ENCODE data around the gene GREM1. TPM values are rescaled to one million over a fixed set of nuclear protein-coding genes. Genes with fewer than 3 reads are reported as not detected.

Gene GREM1
- total RNA-seq, 1 donor from 2014 or later: 0.49 TPM

DNA sequence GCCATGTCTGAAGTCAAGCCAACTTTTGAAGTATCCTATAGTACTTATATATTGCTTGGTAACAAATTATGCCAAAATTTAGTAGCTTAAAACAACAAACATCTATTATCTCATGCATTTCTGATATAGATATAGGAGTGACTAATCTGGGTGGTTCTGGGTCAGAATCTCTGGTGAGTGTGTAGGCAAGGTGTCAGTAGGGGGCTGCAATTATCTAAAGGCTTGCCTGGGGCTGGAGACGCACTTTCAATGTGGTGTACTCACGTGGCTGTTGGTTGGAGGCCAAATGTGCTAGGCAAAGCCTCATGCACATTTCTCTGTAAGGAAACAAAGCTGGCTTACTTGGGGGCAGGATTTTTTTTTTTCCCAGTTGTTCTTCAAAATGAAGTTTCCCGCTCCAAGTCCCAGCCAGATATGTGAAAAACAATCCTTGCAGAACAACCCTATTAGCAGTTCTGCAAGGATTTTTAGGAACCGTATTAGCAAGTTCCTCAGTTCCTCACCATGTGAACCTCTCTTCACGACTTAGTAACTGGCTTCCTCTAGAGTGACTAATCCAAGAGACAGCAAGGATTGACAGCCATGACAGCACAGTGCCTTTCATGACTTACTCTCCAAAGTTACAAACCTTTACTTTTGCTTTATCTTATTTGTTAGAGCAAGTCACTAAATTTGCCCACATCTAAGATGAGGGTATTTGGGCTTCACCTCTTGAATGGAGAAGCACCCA is 25.8 kb downstream of the GREM1 start:
- no peaks in the 10 kb centered on the region for H3K36me3 ChIP-seq
- TF ChIP-seq, protein P1, sequence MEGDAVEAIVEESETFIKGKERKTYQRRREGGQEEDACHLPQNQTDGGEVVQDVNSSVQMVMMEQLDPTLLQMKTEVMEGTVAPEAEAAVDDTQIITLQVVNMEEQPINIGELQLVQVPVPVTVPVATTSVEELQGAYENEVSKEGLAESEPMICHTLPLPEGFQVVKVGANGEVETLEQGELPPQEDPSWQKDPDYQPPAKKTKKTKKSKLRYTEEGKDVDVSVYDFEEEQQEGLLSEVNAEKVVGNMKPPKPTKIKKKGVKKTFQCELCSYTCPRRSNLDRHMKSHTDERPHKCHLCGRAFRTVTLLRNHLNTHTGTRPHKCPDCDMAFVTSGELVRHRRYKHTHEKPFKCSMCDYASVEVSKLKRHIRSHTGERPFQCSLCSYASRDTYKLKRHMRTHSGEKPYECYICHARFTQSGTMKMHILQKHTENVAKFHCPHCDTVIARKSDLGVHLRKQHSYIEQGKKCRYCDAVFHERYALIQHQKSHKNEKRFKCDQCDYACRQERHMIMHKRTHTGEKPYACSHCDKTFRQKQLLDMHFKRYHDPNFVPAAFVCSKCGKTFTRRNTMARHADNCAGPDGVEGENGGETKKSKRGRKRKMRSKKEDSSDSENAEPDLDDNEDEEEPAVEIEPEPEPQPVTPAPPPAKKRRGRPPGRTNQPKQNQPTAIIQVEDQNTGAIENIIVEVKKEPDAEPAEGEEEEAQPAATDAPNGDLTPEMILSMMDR (IDR thresholded peaks at IDR 0.05; ENCODE audit: borderline replicate concordance): no peak
- peaks cover 37% of the 10 kb centered on the region for H3K9me3 ChIP-seq (replicated peaks)
- intact Hi-C loops (cut with micrococcal nuclease): no loop called here
- no peak for DNase-seq
- H3K4me3 ChIP-seq: no peak overlapping the region
- H3K27ac ChIP-seq (replicated peaks): no peak overlapping the region
- no peaks in the 10 kb centered on the region for H3K4me1 ChIP-seq
- H3K27me3 ChIP-seq (ENCODE audit: low read depth): no peaks in the 10 kb centered on the region

DNA sequence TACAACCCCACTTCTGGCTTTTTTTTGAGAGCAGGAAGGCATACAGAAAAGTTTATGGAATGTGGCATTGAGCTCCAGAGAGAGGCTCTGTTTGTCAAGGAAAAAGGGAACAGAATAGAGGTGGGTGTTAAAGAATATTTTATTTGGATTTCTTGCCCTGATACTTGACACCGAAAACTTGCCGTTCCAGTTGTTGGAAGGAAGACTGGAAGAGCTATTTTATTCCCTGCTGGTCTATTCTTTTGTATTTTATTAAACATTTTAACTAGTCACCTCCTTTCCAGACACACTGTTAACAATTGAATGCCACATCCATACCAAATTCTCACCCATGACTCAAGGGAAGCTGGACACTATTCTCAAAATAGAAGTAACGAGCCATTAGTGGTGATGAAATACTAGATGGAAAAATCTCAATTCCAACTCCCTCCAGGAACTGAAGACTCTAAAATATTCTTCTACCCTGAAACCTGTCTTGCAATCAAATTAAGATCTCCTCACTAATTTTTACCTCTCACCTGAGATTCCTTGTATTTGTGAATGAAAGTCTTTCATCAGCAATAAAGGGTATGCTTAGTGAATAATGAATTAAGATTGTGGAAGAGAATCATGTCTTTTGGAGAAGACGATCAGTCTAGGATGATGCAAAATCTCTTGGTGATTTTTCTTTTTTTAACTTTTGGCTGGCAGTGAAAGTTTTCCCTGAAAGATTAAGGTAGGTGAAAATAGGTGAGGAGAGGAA is 28.5 kb downstream of the GREM1 start:
- Histone ChIP-seq H3K36me3 (no peaks in the 10 kb centered on the region), H3K4me3 (no peak overlapping the region), H3K9me3 (replicated peaks) (peaks cover 16% of the 10 kb centered on the region), H3K4me1 (no peaks in the 10 kb centered on the region), H3K27ac (replicated peaks) (no peak overlapping the region), H3K27me3 (ENCODE audit: low read depth) (peaks cover 5% of the 10 kb centered on the region)
- intact Hi-C loops (cut with micrococcal nuclease): no loop called here
- TF ChIP-seq, protein P1 (IDR thresholded peaks at IDR 0.05; ENCODE audit: borderline replicate concordance): no peak
- no peak for DNase-seq

DNA sequence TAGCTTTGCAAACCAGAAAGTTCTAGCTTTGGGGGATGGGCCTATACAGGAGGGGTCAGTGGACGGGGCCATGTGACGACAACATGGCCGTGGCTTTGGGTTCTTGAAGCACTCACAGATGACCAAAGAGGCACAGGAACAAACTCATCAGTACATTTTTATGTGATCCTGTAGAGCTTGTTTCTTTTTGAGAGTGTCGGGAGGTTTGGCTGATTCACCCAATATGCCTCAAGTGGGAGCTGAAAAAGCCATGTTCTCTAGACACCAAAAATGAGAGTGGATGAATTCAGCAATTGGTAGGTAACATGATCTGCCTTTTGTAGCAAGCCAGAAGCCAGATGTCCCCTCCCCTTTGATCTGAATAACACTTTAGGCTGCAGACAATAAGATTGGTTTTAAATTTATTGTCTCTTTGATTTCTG is 30.1 kb downstream of the GREM1 start:
- no peak for DNase-seq
- Histone ChIP-seq H3K27me3 (ENCODE audit: low read depth) (peaks cover 5% of the 10 kb centered on the region), H3K27ac (replicated peaks) (no peak overlapping the region), H3K9me3 (replicated peaks) (no peaks in the 10 kb centered on the region), H3K36me3 (no peaks in the 10 kb centered on the region), H3K4me1 (no peaks in the 10 kb centered on the region), H3K4me3 (no peak overlapping the region)
- intact Hi-C loops (cut with micrococcal nuclease): no loop called here
- TF ChIP-seq, protein P1 (IDR thresholded peaks at IDR 0.05; ENCODE audit: borderline replicate concordance): no peak

DNA sequence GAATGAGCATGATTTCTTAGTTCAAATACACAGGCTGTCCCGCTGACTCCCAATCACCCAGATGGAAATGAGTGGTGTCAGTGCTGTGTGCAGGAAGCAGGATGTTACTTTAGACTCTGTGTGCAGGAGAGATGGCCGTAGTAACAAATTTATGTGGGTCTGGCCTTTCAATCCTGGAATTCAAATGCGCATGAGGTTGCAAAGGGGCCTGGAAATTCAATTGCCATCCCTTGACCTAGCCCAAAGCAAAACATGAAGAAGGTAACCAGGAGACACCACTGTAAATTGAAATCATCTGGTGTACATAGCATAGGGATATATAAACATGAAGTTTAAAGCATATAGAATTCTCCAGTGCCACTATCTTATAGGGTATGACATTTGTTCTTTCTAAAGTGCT is 33.2 kb downstream of the GREM1 start:
- TF ChIP-seq, protein P1 (IDR thresholded peaks at IDR 0.05; ENCODE audit: borderline replicate concordance): no peak
- intact Hi-C loops (cut with micrococcal nuclease): no loop called here
- Histone ChIP-seq H3K9me3 (replicated peaks) (no peaks in the 10 kb centered on the region), H3K36me3 (no peaks in the 10 kb centered on the region), H3K27me3 (ENCODE audit: low read depth) (peaks cover 5% of the 10 kb centered on the region), H3K4me1 (no peaks in the 10 kb centered on the region), H3K27ac (replicated peaks) (no peak overlapping the region), H3K4me3 (no peak overlapping the region)
- DNase-seq: no peak

DNA sequence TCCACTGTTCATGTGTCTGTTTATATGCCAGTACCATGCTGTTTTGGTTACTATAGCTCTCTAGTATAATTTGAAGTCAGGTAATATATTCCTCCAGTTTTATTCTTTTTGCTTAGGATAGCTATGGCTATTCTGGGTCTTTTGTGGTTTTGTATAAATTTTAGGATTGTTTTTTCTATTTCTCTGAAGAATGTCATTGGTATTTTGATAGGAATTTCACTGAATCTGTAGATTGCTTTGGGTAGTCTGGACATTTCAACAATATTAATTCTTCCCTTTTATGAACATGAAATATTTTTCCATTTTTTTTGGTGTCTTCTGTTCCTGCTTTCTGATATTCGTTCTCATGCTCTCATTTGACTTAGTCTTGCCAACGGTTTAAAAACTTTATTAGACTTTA is 39.6 kb downstream of the GREM1 start:
- H3K27me3 ChIP-seq (ENCODE audit: low read depth): peaks cover 4% of the 10 kb centered on the region
- no peak overlapping the region for H3K27ac ChIP-seq (replicated peaks)
- no peaks in the 10 kb centered on the region for H3K36me3 ChIP-seq
- no peak for DNase-seq
- H3K4me1 ChIP-seq: no peaks in the 10 kb centered on the region
- peaks cover 16% of the 10 kb centered on the region for H3K9me3 ChIP-seq (replicated peaks)
- no peak overlapping the region for H3K4me3 ChIP-seq
- TF ChIP-seq, protein P1 (IDR thresholded peaks at IDR 0.05; ENCODE audit: borderline replicate concordance): no peak
- intact Hi-C loops (cut with micrococcal nuclease): no loop called here
